DOHH2 (cell line): ENCODE data around the gene IL17A.

Experiments
- H3F3A ChIP-seq: fragments of 200-600 bp; sonication (generic), shearing (Covaris generic); 2 replicates; pipeline ENCODE4 v1.6.0; 2016; ENCODE audit warnings: antibody characterized with exemption, mild to moderate bottlenecking; ENCODE audit not compliant: control insufficient read depth, insufficient read depth
- H3K27ac ChIP-seq: fragments of 200-600 bp; sonication (generic); 2 replicates; pipeline ENCODE4 v1.5.1; 2014; ENCODE audit warnings: low read depth, mild to moderate bottlenecking, low read length, moderate library complexity
- H3K27me3 ChIP-seq: fragments of 200-600 bp; sonication (generic); 2 replicates; pipeline ENCODE4 v1.6.1; 2014; ENCODE audit warnings: mild to moderate bottlenecking, low read length, mixed read lengths; ENCODE audit not compliant: control insufficient read depth
- H3K36me3 ChIP-seq: fragments of 200-600 bp; sonication (generic); 2 replicates; pipeline ENCODE4 v1.6.1; 2014; ENCODE audit warnings: mild to moderate bottlenecking, low read length, moderate library complexity, mixed read lengths; ENCODE audit not compliant: control insufficient read depth
- H3K4me1 ChIP-seq: fragments of 200-600 bp; sonication (generic); 2 replicates; pipeline ENCODE4 v1.6.1; 2014; ENCODE audit warnings: mild to moderate bottlenecking, low read length, mixed read lengths; ENCODE audit not compliant: control insufficient read depth
- H3K4me2 ChIP-seq: fragments of 200-600 bp; sonication (generic); 2 replicates; pipeline ENCODE4 v1.6.0; 2014; ENCODE audit warnings: mild to moderate bottlenecking, low read length, moderate library complexity
- H3K4me3 ChIP-seq: fragments of 200-600 bp; sonication (generic); 2 replicates; pipeline ENCODE4 v1.5.1; 2014; ENCODE audit warnings: mild to moderate bottlenecking, low read length, mixed read lengths
- H3K79me2 ChIP-seq: fragments of 200-600 bp; sonication (generic); 2 replicates; pipeline ENCODE4 v1.6.1; 2014; ENCODE audit warnings: mild to moderate bottlenecking, low read length, mixed read lengths; ENCODE audit not compliant: control insufficient read depth
- H3K9me2 ChIP-seq: fragments of 200-600 bp; sonication (generic); replicated peaks from 2 replicates; pipeline ENCODE4 v1.6.1; 2014; ENCODE audit warnings: mild to moderate bottlenecking, low read length, mixed read lengths; ENCODE audit not compliant: control insufficient read depth
- H3K9me3 ChIP-seq: fragments of 200-600 bp; sonication (generic); 2 replicates; pipeline ENCODE4 v1.6.1; 2014; ENCODE audit warnings: antibody characterized with exemption, low read length, mixed read lengths; ENCODE audit not compliant: control insufficient read depth, insufficient read depth
- H4K20me1 ChIP-seq: fragments of 200-600 bp; sonication (generic); 2 replicates; pipeline ENCODE4 v1.6.0; 2014; ENCODE audit warnings: low read depth, mild to moderate bottlenecking, antibody characterized with exemption, low read length, moderate library complexity; ENCODE audit not compliant: control insufficient read depth, insufficient read depth
- EZH2phosphoT487 ChIP-seq: fragments of 200-600 bp; sonication (generic); IDR thresholded peaks from 2 replicates; pipeline ENCODE4 v1.6.1; 2017; ENCODE audit warnings: borderline replicate concordance, mild to moderate bottlenecking, antibody characterized with exemption, low read length, moderate library complexity, mixed read lengths
- TF ChIP-seq, protein P1 (sequence below): fragments of 200-600 bp; sonication (generic); IDR thresholded peaks from one replicate; pipeline ENCODE4 v1.5.1; 2014; ENCODE audit warnings: antibody characterized with exemption, mild to moderate bottlenecking, low read depth, low read length; ENCODE audit not compliant: poor library complexity, severe bottlenecking

Gene IL17A

DNA sequence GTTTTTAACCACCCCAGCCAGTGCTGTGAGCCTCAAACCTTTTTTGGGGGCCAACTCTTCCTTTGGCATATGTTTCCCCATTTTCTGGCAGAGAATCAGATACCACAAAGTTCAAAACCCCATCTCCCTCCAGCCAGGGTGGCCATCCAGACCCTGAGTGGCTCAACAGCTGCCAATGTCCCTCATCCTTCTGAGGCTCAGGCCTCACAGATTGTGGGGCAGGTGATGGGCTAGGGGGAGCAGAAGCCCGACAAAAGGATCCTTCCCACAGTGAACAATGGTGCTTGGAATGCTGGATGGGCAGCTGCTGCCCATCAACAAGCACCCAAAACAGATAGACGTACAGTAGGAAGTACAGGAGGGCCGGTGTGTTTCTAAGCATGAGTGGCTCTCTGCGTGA, 42.6 kb upstream of the IL17A start:
- H4K20me1 ChIP-seq = no peaks in the 10 kb centered on the region
- no peaks in the 10 kb centered on the region for H3K4me1 ChIP-seq
- TF ChIP-seq, protein P1, sequence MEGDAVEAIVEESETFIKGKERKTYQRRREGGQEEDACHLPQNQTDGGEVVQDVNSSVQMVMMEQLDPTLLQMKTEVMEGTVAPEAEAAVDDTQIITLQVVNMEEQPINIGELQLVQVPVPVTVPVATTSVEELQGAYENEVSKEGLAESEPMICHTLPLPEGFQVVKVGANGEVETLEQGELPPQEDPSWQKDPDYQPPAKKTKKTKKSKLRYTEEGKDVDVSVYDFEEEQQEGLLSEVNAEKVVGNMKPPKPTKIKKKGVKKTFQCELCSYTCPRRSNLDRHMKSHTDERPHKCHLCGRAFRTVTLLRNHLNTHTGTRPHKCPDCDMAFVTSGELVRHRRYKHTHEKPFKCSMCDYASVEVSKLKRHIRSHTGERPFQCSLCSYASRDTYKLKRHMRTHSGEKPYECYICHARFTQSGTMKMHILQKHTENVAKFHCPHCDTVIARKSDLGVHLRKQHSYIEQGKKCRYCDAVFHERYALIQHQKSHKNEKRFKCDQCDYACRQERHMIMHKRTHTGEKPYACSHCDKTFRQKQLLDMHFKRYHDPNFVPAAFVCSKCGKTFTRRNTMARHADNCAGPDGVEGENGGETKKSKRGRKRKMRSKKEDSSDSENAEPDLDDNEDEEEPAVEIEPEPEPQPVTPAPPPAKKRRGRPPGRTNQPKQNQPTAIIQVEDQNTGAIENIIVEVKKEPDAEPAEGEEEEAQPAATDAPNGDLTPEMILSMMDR = no peak
- TF ChIP-seq EZH2phosphoT487 = no peak
- no peaks in the 10 kb centered on the region for H3K79me2 ChIP-seq
- H3K36me3 ChIP-seq = no peaks in the 10 kb centered on the region
- H3K27me3 ChIP-seq = peaks cover 9% of the 10 kb centered on the region; the same call in 1 of the 2 replicates
- no peak overlapping the region for H3K27ac ChIP-seq
- no peak overlapping the region for H3K4me2 ChIP-seq
- no peak overlapping the region for H3K4me3 ChIP-seq
- H3F3A ChIP-seq = no peaks in the 10 kb centered on the region
- no peaks in the 10 kb centered on the region for H3K9me2 ChIP-seq
- no peaks in the 10 kb centered on the region for H3K9me3 ChIP-seq

DNA sequence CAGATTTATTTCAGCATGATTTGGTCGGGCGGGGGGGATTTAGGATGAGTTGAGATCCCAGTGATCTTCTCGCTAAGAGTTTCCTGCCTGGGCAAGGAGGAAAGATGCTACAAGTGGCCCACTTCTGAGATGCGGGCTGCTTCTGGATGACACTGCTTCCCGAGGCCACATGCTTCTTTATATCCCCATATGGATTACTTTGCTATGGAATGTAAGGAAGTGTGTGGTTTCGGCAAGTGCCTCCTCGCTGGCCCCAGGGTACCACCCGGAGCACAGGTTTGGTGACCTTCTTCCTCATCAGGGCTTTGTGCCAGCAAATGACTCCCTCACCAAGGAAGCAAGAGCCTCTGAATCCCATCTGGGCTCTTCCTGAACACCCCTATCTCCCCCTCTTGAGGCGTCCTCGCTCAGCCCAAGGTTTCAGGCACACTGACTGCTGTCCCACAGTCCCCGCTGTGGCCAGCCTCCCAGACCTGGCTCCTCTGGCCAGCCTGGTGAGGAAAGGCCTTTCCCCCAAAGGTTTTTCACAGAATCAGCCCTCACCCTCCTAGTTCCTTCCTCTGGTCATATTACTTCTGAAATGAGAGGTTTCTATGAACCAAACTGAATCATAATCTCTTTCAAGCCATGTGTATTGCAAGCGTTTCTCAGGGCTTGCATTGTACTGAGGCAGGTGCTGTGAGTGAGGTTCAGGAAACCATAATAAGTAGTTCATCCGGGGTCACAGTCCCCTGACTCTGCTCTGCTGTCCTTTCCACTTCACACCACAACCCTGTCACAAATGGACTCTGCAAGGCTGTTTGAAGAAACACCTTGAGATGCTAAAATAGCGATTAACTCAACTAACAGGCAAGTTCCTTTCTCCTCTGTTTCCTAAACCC, 41.7 kb upstream of the IL17A start:
- no peak overlapping the region for H3K4me2 ChIP-seq
- H3K9me2 ChIP-seq = no peaks in the 10 kb centered on the region
- H3K27ac ChIP-seq = no peak overlapping the region
- H3K79me2 ChIP-seq = no peaks in the 10 kb centered on the region
- TF ChIP-seq, protein P1 = no peak
- no peak for TF ChIP-seq EZH2phosphoT487
- H3K27me3 ChIP-seq = peaks cover 8% of the 10 kb centered on the region; the same call in 1 of the 2 replicates
- H3K36me3 ChIP-seq = no peaks in the 10 kb centered on the region
- no peaks in the 10 kb centered on the region for H4K20me1 ChIP-seq
- H3K9me3 ChIP-seq = no peaks in the 10 kb centered on the region
- H3F3A ChIP-seq = no peaks in the 10 kb centered on the region
- no peak overlapping the region for H3K4me3 ChIP-seq
- no peaks in the 10 kb centered on the region for H3K4me1 ChIP-seq

DNA sequence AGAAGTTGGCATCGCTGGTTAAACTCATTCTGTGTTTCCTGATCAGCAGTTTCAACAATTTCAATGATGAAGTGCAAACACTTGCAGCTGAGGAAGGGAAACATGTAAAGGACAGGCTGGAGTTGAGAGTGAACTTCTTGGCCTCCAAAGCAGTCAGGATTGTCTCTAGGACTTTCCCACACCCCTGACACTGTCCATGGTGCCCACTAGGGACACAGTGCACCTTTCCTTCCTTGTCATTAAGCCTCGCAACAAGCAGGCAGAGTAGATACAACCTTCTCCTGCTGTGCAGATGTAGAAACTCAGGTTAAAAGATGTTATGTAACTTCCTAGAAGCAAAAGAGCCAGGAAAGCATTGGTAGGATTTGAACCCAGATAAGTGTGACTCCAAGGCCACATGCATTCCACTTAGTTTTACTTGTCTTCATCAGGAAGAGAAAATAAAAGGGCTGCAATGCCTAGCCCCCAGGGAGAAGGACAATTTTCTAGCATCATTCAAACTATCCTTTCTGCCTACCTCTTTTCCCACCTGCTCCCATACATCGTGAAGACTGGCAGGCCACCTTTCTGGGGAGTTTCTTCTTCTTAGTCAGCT, 39.2 kb upstream of the IL17A start:
- H4K20me1 ChIP-seq = no peaks in the 10 kb centered on the region
- H3K4me1 ChIP-seq = no peaks in the 10 kb centered on the region
- no peak for TF ChIP-seq EZH2phosphoT487
- TF ChIP-seq, protein P1 = no peak
- no peak overlapping the region for H3K4me3 ChIP-seq
- H3K79me2 ChIP-seq = no peaks in the 10 kb centered on the region
- peaks cover 2% of the 10 kb centered on the region; the same call in 1 of the 2 replicates for H3K27me3 ChIP-seq
- no peak overlapping the region for H3K27ac ChIP-seq
- no peaks in the 10 kb centered on the region for H3F3A ChIP-seq
- H3K4me2 ChIP-seq = no peak overlapping the region
- no peaks in the 10 kb centered on the region for H3K36me3 ChIP-seq
- H3K9me3 ChIP-seq = no peaks in the 10 kb centered on the region
- H3K9me2 ChIP-seq = no peaks in the 10 kb centered on the region
